Colon (tissue), 2 donors: Measurements from ENCODE around the gene REEP3.
"Not testable (repeated sequence)": the region's sequence is repeated elsewhere in the genome, so short reads cannot be mapped to it uniquely, and the experiment has no call there.

Experiments
- FAIRE-seq: peaks from 2 replicates; lab custom pipeline; 2012; peaks lifted over from hg19 to GRCh38; lab: Jason Lieb, UNC
- donor health status: control.
- donor health status: control.

Gene REEP3, protein sequence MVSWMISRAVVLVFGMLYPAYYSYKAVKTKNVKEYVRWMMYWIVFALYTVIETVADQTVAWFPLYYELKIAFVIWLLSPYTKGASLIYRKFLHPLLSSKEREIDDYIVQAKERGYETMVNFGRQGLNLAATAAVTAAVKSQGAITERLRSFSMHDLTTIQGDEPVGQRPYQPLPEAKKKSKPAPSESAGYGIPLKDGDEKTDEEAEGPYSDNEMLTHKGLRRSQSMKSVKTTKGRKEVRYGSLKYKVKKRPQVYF

DNA sequence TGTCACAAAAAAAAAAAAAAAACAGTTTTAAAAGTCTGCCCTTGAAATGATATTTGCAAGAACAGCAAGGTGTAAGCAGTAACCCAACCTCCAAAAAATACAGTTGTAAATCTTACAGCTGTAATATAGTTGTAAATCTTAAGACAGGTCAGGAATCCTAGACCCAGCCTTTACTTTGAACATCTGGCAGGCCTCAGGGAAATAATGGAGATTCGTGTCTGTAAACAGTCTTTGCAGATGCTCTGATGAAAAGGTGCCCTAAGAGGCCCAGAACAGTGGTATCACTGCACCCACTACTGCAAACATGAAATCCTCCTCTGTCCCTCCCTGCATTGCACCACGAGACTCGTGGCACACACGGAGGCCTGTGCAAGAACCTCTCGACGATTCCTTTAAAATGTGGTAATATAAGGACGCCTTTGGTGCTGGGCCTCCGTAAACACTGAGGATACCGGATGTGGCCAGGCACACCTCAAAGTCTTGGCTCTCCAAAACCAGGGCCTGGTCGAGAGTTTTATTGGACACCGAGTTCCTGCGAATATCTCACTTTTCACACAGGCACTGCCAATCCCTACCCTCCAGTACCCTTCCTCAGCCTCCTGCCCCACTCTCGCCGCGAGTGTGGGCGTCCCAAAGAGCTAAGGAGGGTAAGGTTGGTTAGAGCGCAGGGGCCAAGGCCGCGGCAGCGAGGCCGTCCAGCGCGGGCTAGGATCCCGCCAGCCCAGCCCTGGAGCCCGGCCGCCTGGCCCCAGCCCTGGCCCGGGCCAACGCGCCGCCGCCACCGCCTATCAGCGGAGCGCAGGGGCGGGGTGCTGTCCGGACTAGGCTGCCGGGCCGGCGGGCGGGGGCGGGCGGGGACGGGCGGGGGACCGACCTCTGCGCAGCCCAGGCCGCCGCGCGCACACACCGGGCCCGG lies at the start of gene REEP3:
Gene REEP3, plus strand, starts transcription at position 902 of the 916 bp plus-strand sequence. CDS start 145 bp downstream, outside the sequence.
- FAIRE-seq: no peak

- FAIRE-seq: no peak
Observed at GRCh38 chr10:63474488-63474887, 46.7 kb upstream of the REEP3 start.

- no peak for FAIRE-seq
Observed at GRCh38 chr10:63477927-63478326, 43.3 kb upstream of the REEP3 start.

GRCh38 chr10:63478564-63478963 lies 42.6 kb upstream of the REEP3 start:
- FAIRE-seq: no peak

- no peak for FAIRE-seq
Observed at GRCh38 chr10:63480237-63480636, 41.0 kb upstream of the REEP3 start.

GRCh38 chr10:63481815-63482421 lies 39.3 kb upstream of the REEP3 start:
- FAIRE-seq: no peak

- FAIRE-seq: no peak
Observed at GRCh38 chr10:63483983-63484382, 37.2 kb upstream of the REEP3 start.

DNA sequence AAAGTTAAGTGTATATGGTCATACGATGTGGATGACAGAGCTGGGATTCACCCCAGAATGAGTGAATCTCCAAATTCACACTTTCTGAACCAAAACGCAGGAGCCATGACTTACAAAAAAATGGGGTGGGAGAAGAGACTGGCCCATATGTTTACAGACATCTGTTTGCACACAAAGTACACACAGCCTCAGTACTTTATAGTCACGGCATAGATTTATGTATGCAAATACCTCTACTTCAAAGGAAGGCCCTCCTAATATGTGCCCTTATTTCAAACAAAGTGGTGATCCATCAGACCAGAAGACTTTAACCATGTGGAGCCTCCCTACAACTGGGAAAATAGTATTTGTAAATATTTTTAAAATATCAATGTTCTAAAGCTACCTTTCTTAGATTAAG lies 33.2 kb upstream of the REEP3 start:
- FAIRE-seq: no peak

DNA sequence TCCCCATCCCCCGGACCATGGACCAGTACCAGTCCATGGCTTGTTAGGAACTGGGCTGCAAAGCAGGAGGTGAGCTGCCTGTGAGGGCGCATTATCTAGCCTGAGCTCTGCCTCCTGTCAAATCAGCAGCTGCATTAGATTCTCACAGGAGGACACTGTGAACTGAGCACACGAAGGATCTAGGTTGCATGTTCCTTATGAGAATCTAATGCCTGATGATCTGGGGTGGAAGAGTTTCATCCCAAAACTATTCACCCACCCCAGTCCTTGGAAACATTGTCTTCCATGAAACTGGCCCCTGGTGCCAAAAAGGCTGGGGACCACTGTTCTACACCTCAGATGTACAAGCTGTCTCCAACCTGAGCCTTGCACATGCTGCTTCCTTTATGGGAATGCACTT lies 31.4 kb upstream of the REEP3 start:
- no peak for FAIRE-seq

- FAIRE-seq: no peak
Observed at GRCh38 chr10:63491588-63492316, 29.4 kb upstream of the REEP3 start.

DNA sequence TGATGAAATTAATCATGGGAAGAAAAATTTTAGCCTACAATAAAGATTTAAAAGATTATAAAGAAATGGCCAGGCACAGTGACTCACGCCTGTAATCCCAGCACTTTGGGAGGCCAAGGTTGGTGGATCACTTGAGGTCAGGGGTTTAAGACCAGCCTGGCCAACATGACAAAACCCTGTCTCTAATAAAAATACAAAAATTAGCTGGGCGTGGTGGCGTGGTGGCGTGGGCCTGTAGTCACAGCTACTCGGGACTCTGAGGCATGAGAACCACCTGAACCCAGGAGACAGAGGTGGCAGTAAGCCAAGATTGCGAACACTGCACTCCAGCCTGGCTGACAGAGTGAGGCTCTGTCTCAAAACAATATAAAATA lies 28.9 kb upstream of the REEP3 start:
- FAIRE-seq: not testable (repeated sequence)

DNA sequence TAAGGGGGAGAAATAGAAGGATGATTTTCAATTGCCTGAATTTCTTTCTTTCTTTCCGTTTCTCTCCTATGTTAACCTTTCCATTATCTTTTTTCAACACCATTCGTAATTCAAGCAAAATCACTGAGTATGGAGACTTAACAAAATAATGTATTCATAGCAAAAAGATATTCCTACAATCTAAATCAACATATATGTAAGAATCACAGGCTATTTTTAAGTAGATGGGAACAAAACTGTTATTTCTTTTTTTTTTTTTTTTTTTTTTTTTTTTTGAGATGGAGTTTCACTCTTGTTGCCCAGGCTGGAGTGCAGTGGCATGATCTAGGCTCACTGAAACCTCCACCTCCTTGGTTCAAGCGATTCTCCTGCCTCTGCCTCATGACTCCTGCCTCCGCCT lies 28.2 kb upstream of the REEP3 start:
- FAIRE-seq: no peak

DNA sequence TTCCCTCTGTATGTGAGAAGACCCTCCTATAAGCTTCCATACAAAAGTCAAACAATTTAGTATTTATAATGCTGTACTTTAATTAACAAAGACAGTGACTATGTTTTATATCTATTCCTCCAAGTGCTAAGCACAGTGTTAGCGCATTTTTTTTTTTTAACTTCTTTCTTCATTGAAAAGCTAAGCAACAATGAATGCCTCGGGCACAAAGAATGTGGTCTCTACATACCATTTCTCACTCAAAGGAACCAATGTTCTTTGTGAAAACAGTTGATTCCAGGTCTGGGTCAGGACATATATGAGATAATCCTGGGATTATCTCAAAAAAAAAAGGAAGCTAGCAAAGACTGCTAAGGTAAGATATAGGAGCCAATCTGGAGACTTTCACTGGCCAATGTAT lies 26.2 kb upstream of the REEP3 start:
- FAIRE-seq: no peak

DNA sequence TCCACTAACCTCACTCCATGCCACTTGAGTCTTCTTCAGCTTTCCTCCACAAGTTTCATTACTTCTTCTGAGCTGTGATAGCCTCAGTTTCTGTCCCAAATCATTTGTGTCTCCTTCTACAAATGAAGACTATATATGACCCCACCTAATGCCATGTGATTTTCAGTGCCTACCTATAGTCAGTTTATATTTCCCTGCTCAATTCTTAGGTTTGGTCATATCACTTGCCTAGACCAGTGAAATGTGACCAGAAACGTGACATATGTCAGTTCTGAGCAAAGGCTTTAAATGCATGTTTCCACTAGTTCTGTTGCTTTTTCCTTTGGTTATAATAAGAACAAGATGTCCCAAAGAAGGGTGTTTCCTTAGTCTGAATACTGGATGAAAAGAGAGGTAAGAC lies 24.6 kb upstream of the REEP3 start:
- no peak for FAIRE-seq

DNA sequence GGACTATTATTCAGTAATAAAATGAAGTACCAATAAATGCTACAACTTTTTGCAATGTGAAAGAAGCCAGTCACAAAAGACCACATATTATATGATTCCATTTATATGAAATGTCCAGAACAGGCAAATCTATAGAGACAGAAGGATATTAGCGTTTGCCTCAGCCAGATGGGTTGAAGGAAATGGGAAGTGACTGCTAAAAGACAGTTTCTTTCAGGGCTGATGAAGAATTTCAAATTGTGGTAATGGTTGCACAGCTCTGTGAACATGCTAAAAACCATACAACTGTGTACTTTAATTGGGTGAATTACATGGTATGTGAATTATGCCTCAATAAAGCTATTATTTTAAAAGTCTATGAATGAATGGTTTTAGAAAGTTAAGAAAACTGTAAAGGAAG lies 23.9 kb upstream of the REEP3 start:
- FAIRE-seq: no peak

GRCh38 chr10:63498665-63499064 lies 22.5 kb upstream of the REEP3 start:
- FAIRE-seq: no peak

- not testable (repeated sequence) for FAIRE-seq
Observed at GRCh38 chr10:63500551-63500950, 20.6 kb upstream of the REEP3 start.

- no peak for FAIRE-seq
Observed at GRCh38 chr10:63501954-63502353, 19.2 kb upstream of the REEP3 start.

DNA sequence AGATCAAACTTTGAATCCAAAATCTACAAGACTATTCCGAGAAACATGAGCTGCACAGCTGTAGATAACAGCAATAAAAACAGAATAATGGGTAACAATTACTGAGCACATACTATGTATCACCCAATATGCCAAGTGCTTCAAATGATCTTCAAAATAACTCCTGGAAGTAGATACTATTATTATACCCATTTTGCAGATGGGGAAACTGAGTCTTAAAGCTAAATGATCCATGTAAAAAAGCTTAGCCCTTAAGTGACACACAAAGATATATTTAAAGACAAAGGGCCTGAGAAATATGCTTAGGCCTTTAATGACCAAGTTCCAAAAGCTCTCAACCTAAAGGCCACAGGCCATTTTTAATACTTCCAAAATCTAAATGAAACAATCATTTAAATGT lies 18.4 kb upstream of the REEP3 start:
- no peak for FAIRE-seq

GRCh38 chr10:63503395-63503794 lies 17.8 kb upstream of the REEP3 start:
- FAIRE-seq: no peak

GRCh38 chr10:63504145-63504881 lies 16.9 kb upstream of the REEP3 start:
- no peak for FAIRE-seq

- no peak for FAIRE-seq
Observed at GRCh38 chr10:63505562-63505961, 15.6 kb upstream of the REEP3 start.
